CD4-positive, CD25-positive, alpha-beta regulatory T cell (primary cell): ENCODE measurements around the gene LAMA3. TPM values are rescaled to one million over a fixed set of nuclear protein-coding genes. Genes with fewer than 3 reads are reported as not detected.

Experiments used
- ATAC-seq, 2 donors: fragments of 150-1000 bp; cut with Tn5 transposase; one replicate each; pipeline ENCODE4 v1.10.0; 2021; ENCODE audit warnings: low read depth in 2 of 2, moderate number of reproducible peaks in 2 of 2, moderate library complexity in 1 of 2
- DNase-seq, 3 donors: peaks; one replicate each; pipeline versions ENCODE4 v3.0.0 to v3.0.0-alpha.2; 2012 to 2022; ENCODE audit warnings: mixed read lengths in 1 of 3
- H3K27ac ChIP-seq: one replicate; pipeline ENCODE4 v1.7.0; 2013; ENCODE audit warnings: mild to moderate bottlenecking, low read length; ENCODE audit not compliant: insufficient read depth, poor library complexity, severe bottlenecking
- H3K27me3 ChIP-seq: one replicate; pipeline ENCODE4 v1.7.0; 2013; ENCODE audit warnings: low read length; ENCODE audit not compliant: control insufficient read depth, insufficient read depth
- H3K36me3 ChIP-seq: one replicate; pipeline ENCODE4 v1.7.0; 2013; ENCODE audit warnings: mild to moderate bottlenecking, low read length, moderate library complexity; ENCODE audit not compliant: control insufficient read depth, insufficient read depth
- H3K4me1 ChIP-seq: 2 replicates; pipeline ENCODE4 v1.7.0; 2013; ENCODE audit warnings: mild to moderate bottlenecking, low read length; ENCODE audit not compliant: insufficient read depth, control insufficient read depth, poor library complexity, severe bottlenecking
- H3K4me3 ChIP-seq: one replicate; pipeline ENCODE4 v1.7.0; 2013; ENCODE audit warnings: low read depth, mild to moderate bottlenecking, low read length, moderate library complexity
- H3K9me3 ChIP-seq, 2 experiments: 1 replicate in 1 of 2; 2 replicates in 1 of 2; pipeline ENCODE4 v1.7.0; 2013; ENCODE audit warnings: low read length in 2 of 2, mild to moderate bottlenecking in 1 of 2, moderate library complexity in 1 of 2; ENCODE audit not compliant: control insufficient read depth in 2 of 2
- H3K27ac Mint-ChIP-seq, 3 donors: one replicate each; pipeline ENCODE4 v1.8.0; 2020 to 2022; ENCODE audit warnings: mild to moderate bottlenecking in 3 of 3, mixed read lengths in 3 of 3, moderate library complexity in 2 of 3
- H3K27me3 Mint-ChIP-seq: one replicate; pipeline ENCODE4 v1.8.0; 2022; ENCODE audit warnings: mild to moderate bottlenecking, mixed read lengths
- H3K36me3 Mint-ChIP-seq: one replicate; pipeline ENCODE4 v1.8.0; 2020; ENCODE audit warnings: mixed read lengths
- H3K4me1 Mint-ChIP-seq, 4 donors: one replicate each; pipeline ENCODE4 v1.8.0; 2020 to 2022; ENCODE audit warnings: mixed read lengths in 4 of 4, mild to moderate bottlenecking in 1 of 4
- H3K4me3 Mint-ChIP-seq, 4 donors: one replicate each; pipeline ENCODE4 v1.8.0; 2020 to 2022; ENCODE audit warnings: mild to moderate bottlenecking in 4 of 4, mixed read lengths in 4 of 4, moderate library complexity in 3 of 4
- H3K9me3 Mint-ChIP-seq, 7 donors: one replicate each; pipeline ENCODE4 v1.8.0; 2020 to 2022; ENCODE audit warnings: mixed read lengths in 7 of 7, mild to moderate bottlenecking in 3 of 7, moderate library complexity in 2 of 7
- polyA plus RNA-seq, 4 donors: library from polyadenylated mRNA; unstranded; fragments of 300-500 nt; fragmentation: Illumina TruSeq; gene quantifications; one replicate each; pipeline ENCODE4 v1.2.3, GENCODE V29; 2021
- total RNA-seq: library from RNA; stranded (reverse); gene quantifications from one replicate; pipeline ENCODE4 v1.2.3, GENCODE V29; 2022

The LAMA3 gene
- total and polyA plus RNA-seq, 5 donors from 2014 or later = 0.31 TPM; not detected in 4

DNA sequence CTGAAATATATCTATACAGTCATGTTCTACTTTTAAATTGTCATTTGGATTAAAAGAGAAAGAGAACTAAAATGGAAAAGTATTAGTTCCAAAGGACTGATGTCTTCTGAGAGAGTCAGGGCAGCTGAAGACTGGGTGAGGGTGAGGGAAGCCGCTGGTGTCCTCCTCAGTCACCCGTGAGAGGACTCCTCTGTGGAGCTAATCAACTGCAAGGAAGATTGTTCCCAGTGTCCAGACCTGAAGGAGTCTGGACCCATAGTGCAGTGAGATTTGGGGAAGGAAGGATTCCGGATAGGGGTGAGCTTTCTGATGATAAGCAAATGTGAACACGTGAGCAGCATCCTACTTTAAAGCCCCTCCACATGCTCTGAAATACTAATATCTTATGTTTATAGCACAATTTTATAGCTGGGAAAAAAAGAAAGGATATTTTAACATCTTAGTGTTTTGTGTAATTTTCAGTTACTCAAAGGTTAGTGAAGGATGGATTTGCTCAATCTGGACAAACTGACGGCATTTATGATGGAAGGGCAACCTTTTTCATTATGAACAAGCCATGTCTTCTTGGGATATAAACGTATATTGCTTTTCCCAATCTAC, 190.8 kb downstream of the LAMA3 start:
- Mint-ChIP-seq H3K4me3 (peak overlapping the region in 1 of 4 donors; percentile 43), H3K4me1 (peaks cover 0 to 10% (median 5%) of the 10 kb centered on the region in 4 donors), H3K27me3 (no peaks in the 10 kb centered on the region), H3K9me3 (peaks cover 0 to 1% (median 0%) of the 10 kb centered on the region in 7 donors), H3K36me3 (no peaks in the 10 kb centered on the region), H3K27ac (no peak overlapping the region)
- no peak for DNase-seq
- no peak overlapping the region for H3K4me3 ChIP-seq
- H3K27ac ChIP-seq = no peak overlapping the region
- H3K27me3 ChIP-seq = no peaks in the 10 kb centered on the region
- ATAC-seq = no peak
- no peaks in the 10 kb centered on the region for H3K36me3 ChIP-seq
- no peaks in the 10 kb centered on the region for H3K4me1 ChIP-seq
- no peaks in the 10 kb centered on the region for H3K9me3 ChIP-seq

DNA sequence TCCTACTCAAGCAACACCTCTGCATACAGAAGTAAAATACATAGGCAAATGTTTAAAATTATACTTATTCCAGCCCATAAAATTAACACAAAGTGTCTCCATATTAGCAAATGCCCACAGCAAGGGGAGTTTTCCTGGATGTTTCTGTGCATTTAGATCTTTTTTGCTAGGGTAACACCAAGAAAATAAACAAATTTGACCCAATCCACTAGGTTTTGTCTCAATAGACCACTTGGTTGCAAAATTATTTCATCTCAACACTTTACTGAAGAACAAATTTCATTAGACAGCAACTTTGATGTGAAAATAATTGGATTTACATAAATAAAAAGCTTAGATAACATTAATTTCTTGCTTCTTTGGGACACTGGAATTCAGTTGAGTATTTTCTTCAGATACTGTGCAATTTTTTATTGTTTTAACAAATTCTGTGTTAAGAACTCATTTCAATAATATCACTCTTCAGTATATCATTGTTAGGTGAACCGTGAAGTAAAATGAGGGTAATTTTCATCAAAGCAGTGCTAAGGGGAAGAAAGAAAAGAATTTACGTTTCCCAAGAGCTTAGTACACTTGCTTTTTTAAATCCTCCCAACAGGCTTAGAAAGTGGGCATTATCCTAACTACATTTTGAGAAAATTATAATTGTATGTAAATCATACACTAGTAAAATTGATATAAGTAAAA, 191.8 kb downstream of the LAMA3 start:
- Histone ChIP-seq H3K27ac (no peak overlapping the region), H3K9me3 (no peaks in the 10 kb centered on the region), H3K4me1 (peaks cover 8% of the 10 kb centered on the region), H3K36me3 (no peaks in the 10 kb centered on the region), H3K4me3 (no peak overlapping the region), H3K27me3 (no peaks in the 10 kb centered on the region)
- peaks cover 0 to 1% (median 0%) of the 10 kb centered on the region in 7 donors for H3K9me3 Mint-ChIP-seq
- H3K4me1 Mint-ChIP-seq = peaks cover 9 to 19% (median 14%) of the 10 kb centered on the region in 4 donors
- H3K27me3 Mint-ChIP-seq = peaks cover 5% of the 10 kb centered on the region
- no peak overlapping the region for H3K27ac Mint-ChIP-seq
- ATAC-seq = no peak
- no peaks in the 10 kb centered on the region for H3K36me3 Mint-ChIP-seq
- no peak overlapping the region for H3K4me3 Mint-ChIP-seq
- no peak for DNase-seq

DNA sequence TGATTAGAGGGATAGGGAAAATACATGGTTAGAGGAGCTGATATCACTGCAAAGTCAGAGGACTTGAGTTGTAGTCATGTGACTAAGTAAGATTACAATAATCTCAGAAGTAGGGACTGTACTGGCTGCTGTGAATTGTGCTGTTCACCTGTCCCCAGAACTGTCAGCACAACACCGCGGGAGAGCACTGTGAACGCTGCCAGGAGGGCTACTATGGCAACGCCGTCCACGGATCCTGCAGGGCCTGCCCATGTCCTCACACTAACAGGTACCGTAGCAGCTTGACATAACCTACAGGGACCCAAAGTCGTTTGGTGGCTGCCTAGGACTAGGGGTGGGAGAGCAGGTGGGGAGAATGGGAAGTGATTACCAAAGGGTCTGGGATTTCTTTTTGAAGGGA, 192.5 kb downstream of the LAMA3 start:
- H3K4me1 Mint-ChIP-seq = peaks cover 10 to 23% (median 15%) of the 10 kb centered on the region in 4 donors
- peaks cover 5% of the 10 kb centered on the region for H3K27me3 Mint-ChIP-seq
- Histone ChIP-seq H3K4me3 (no peak overlapping the region), H3K27me3 (no peaks in the 10 kb centered on the region), H3K27ac (no peak overlapping the region), H3K9me3 (no peaks in the 10 kb centered on the region), H3K36me3 (no peaks in the 10 kb centered on the region), H3K4me1 (peaks cover 10% of the 10 kb centered on the region)
- ATAC-seq (no peak), DNase-seq (no peak)
- H3K9me3 Mint-ChIP-seq = peaks cover 0 to 1% (median 0%) of the 10 kb centered on the region in 7 donors
- peak overlapping the region in 1 of 3 donors; percentile 11 for H3K27ac Mint-ChIP-seq
- H3K4me3 Mint-ChIP-seq = no peak overlapping the region
- no peaks in the 10 kb centered on the region for H3K36me3 Mint-ChIP-seq

DNA sequence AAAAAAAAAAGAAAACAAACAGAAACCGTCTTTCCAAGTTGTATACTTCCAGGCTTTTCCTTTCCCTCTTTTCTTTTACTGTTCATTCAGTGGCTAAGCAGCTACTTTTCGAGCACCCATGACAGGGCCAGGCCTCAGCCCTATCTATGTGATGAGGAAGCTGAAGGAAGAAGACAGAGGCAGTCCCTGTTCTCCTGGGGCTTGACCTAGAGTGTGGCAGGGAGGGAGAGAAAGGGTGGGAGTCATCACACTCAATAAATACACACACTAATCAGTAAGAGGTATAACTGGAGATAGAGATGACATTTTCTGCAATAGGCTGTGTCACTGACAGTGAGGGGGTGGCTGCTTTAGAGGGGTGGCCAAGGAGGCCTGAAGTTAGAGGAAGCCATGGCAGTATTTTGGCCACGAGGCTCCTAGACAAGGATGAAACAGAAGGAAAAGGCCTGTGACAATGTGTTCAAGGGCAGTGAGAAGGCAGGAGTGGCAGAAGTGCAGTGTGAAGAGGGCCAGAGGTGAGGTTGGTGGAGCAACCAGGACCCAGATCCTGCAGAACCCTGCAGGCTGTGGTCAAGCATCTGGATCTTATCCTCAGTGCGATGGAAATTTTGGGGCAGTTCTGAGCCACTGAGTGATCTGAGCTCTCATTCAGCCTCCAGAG, 193.5 kb downstream of the LAMA3 start:
- H3K27ac ChIP-seq = no peak overlapping the region

DNA sequence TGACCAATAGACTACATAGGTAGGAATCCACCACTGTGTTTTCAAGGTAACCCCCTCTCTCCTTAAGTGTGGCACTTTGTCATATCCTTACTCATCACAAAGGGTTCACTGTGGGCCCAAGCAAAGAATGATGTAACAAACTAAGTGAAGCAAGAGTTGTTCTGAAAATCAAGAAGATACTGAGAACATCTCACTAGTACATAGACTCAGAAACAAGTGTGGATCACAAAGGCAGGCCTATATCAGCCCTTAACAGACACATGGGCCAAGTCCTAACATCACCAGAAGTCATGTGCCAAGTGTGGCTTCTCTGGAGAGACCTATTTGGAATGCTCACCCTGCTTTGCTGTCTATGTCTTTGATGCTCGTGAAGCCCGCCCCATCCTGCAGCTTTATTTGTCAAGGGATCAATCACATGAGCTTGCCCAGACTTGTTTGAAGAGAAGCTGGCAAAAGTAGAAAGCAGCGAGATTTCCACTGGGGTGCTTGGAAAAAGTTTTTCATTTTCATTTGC, 194.1 kb downstream of the LAMA3 start:
- no peak overlapping the region for H3K27ac ChIP-seq
- peaks cover 10% of the 10 kb centered on the region for H3K4me1 ChIP-seq
- H3K9me3 Mint-ChIP-seq = peaks cover 0 to 1% (median 0%) of the 10 kb centered on the region in 7 donors
- H3K9me3 ChIP-seq = no peaks in the 10 kb centered on the region
- H3K27ac Mint-ChIP-seq = peak overlapping the region in 1 of 3 donors; percentile 81
- no peak overlapping the region for H3K4me3 Mint-ChIP-seq
- DNase-seq (no peak), ATAC-seq (no peak)
- H3K36me3 Mint-ChIP-seq = no peaks in the 10 kb centered on the region
- H3K27me3 ChIP-seq = no peaks in the 10 kb centered on the region
- H3K4me3 ChIP-seq = no peak overlapping the region
- H3K4me1 Mint-ChIP-seq = peaks cover 10 to 26% (median 18%) of the 10 kb centered on the region in 4 donors
- no peaks in the 10 kb centered on the region for H3K36me3 ChIP-seq
- H3K27me3 Mint-ChIP-seq = peaks cover 5% of the 10 kb centered on the region

More for the DNA sequence above, 193.5 kb downstream of the LAMA3 start:
- Mint-ChIP-seq H3K36me3 (no peaks in the 10 kb centered on the region), H3K27ac (peak overlapping the region in 1 of 3 donors; percentile 81), H3K9me3 (peaks cover 0 to 1% (median 0%) of the 10 kb centered on the region in 7 donors), H3K27me3 (peaks cover 5% of the 10 kb centered on the region), H3K4me1 (peaks cover 10 to 26% (median 18%) of the 10 kb centered on the region in 4 donors), H3K4me3 (no peak overlapping the region)
- ATAC-seq = no peak
- no peak overlapping the region for H3K4me3 ChIP-seq
- no peaks in the 10 kb centered on the region for H3K27me3 ChIP-seq
- no peak for DNase-seq
- H3K9me3 ChIP-seq = no peaks in the 10 kb centered on the region
- H3K36me3 ChIP-seq = no peaks in the 10 kb centered on the region
- peaks cover 10% of the 10 kb centered on the region for H3K4me1 ChIP-seq

DNA sequence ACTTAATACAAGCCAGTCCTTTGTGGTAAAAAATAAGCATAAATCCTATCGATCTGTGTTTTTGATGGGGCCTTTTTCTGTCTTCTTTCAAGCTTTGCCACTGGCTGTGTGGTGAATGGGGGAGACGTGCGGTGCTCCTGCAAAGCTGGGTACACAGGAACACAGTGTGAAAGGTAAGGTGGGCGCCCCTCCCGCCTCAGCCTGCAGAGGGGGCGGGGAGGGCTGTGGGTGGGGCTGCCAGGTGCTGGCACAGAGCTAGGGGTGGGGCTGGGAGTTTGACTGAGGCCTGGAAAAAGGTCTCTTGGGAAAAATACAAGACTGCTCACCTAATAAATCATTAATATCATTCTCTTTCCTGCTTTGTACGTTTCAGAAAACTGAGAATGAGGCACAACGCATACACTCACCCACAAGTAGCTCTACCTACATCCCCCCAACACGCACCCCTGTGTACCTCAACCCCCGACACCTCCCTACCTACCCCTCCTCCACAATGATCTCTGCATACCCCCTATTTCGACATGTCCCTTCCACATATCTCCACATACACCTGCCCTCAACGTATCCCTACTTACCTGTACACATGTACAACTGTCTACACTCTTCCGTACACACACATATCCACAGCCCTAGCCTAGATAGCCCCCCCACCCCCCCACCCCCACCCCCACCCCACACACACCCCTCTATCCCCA, 195.6 kb downstream of the LAMA3 start:
- no peaks in the 10 kb centered on the region for H3K36me3 Mint-ChIP-seq
- ATAC-seq (no peak), DNase-seq (no peak)
- H3K4me3 Mint-ChIP-seq = peak overlapping the region in 1 of 4 donors; percentile 31
- Histone ChIP-seq H3K36me3 (no peaks in the 10 kb centered on the region), H3K27me3 (no peaks in the 10 kb centered on the region), H3K4me3 (no peak overlapping the region), H3K27ac (no peak overlapping the region), H3K4me1 (peaks cover 10% of the 10 kb centered on the region), H3K9me3 (no peaks in the 10 kb centered on the region)
- H3K4me1 Mint-ChIP-seq = peaks cover 10 to 26% (median 18%) of the 10 kb centered on the region in 4 donors
- peak overlapping the region; percentile 2 to 75 (median 63) for H3K27ac Mint-ChIP-seq
- H3K9me3 Mint-ChIP-seq = peaks cover 0 to 1% (median 0%) of the 10 kb centered on the region in 7 donors
- H3K27me3 Mint-ChIP-seq = peaks cover 5% of the 10 kb centered on the region

DNA sequence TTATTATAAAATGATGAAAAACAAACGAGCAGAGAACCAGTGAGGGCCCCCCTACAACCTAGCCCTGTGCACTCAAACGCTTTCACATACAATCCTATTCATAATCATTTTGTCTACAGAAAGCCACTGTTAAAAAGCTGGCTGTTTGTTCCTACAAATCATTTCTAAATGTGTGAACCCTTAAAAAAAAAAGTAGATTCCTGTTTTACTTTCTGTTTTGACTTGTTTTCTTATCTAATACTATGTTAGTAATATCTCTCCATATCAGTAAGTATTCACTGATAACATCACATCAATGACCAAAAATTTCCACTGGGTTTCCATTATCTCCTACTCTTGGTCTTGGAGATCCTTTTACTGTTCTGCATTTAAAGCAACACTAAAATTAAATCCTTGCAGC, 196.5 kb downstream of the LAMA3 start:
- peak in 2 of 3 donors; percentile 51 to 52 for DNase-seq
- peak; percentile 28 to 67 for ATAC-seq
- peak overlapping the region; percentile 38 for H3K27ac ChIP-seq

More for the DNA sequence above, 196.5 kb downstream of the LAMA3 start:
- Histone ChIP-seq H3K27me3 (no peaks in the 10 kb centered on the region), H3K4me1 (peaks cover 10% of the 10 kb centered on the region), H3K4me3 (peak overlapping the region; percentile 54), H3K9me3 (no peaks in the 10 kb centered on the region), H3K36me3 (no peaks in the 10 kb centered on the region)
- peaks cover 5% of the 10 kb centered on the region for H3K27me3 Mint-ChIP-seq
- peaks cover 10 to 26% (median 18%) of the 10 kb centered on the region in 4 donors for H3K4me1 Mint-ChIP-seq
- no peaks in the 10 kb centered on the region for H3K36me3 Mint-ChIP-seq
- peak overlapping the region; percentile 80 to 89 (median 84) for H3K27ac Mint-ChIP-seq
- peaks cover 0 to 1% (median 0%) of the 10 kb centered on the region in 7 donors for H3K9me3 Mint-ChIP-seq
- peak overlapping the region; percentile 6 to 57 (median 32) for H3K4me3 Mint-ChIP-seq
